ENCODE measurements around the gene RAB3C.

The RAB3C gene

GRCh38 chr5:58716713-58717112, 133.8 kb downstream of the RAB3C start:
- Histone ChIP-seq H3K9me3 (no peaks in the 10 kb centered on the region), H3K36me3 (no peaks in the 10 kb centered on the region), H3K27ac (no peak overlapping the region), H3K4me1 (ENCODE audit: control insufficient read depth in 1 of 2, insufficient read depth in 1 of 2, low read depth in 1 of 2, low read length in 1 of 2) (no peaks in the 10 kb centered on the region), H3K4me3 (ENCODE audit: low read depth in 1 of 2, low read length in 1 of 2) (no peak overlapping the region), H3K27me3 (no peaks in the 10 kb centered on the region)
- TF ChIP-seq CTCF (IDR thresholded peaks at IDR 0.05) = no peak

GRCh38 chr5:58717303-58718007, 134.6 kb downstream of the RAB3C start:
- TF ChIP-seq CTCF (IDR thresholded peaks at IDR 0.05) = no peak
- Histone ChIP-seq H3K27me3 (no peaks in the 10 kb centered on the region), H3K4me3 (ENCODE audit: low read depth in 1 of 2, low read length in 1 of 2) (no peak overlapping the region), H3K9me3 (no peaks in the 10 kb centered on the region), H3K36me3 (no peaks in the 10 kb centered on the region), H3K27ac (no peak overlapping the region), H3K4me1 (ENCODE audit: control insufficient read depth in 1 of 2, insufficient read depth in 1 of 2, low read depth in 1 of 2, low read length in 1 of 2) (no peaks in the 10 kb centered on the region)

- Histone ChIP-seq H3K4me1 (ENCODE audit: control insufficient read depth in 1 of 2, insufficient read depth in 1 of 2, low read depth in 1 of 2, low read length in 1 of 2) (no peaks in the 10 kb centered on the region), H3K4me3 (ENCODE audit: low read depth in 1 of 2, low read length in 1 of 2) (no peak overlapping the region), H3K9me3 (no peaks in the 10 kb centered on the region), H3K36me3 (no peaks in the 10 kb centered on the region), H3K27me3 (no peaks in the 10 kb centered on the region), H3K27ac (no peak overlapping the region)
- TF ChIP-seq CTCF (IDR thresholded peaks at IDR 0.05) = no peak
Observed at GRCh38 chr5:58718269-58718978, 135.5 kb downstream of the RAB3C start.

GRCh38 chr5:58722160-58722559, 139.3 kb downstream of the RAB3C start:
- Histone ChIP-seq H3K4me3 (ENCODE audit: low read depth in 1 of 2, low read length in 1 of 2) (no peak overlapping the region), H3K36me3 (no peaks in the 10 kb centered on the region), H3K27me3 (no peaks in the 10 kb centered on the region), H3K4me1 (ENCODE audit: control insufficient read depth in 1 of 2, insufficient read depth in 1 of 2, low read depth in 1 of 2, low read length in 1 of 2) (no peaks in the 10 kb centered on the region), H3K27ac (no peak overlapping the region), H3K9me3 (no peaks in the 10 kb centered on the region)
- no peak for TF ChIP-seq CTCF (IDR thresholded peaks at IDR 0.05)

GRCh38 chr5:58724992-58725391, 142.1 kb downstream of the RAB3C start:
- Histone ChIP-seq H3K4me3 (ENCODE audit: low read depth in 1 of 2, low read length in 1 of 2) (no peak overlapping the region), H3K4me1 (ENCODE audit: control insufficient read depth in 1 of 2, insufficient read depth in 1 of 2, low read depth in 1 of 2, low read length in 1 of 2) (no peaks in the 10 kb centered on the region), H3K9me3 (no peaks in the 10 kb centered on the region), H3K36me3 (no peaks in the 10 kb centered on the region), H3K27me3 (no peaks in the 10 kb centered on the region), H3K27ac (no peak overlapping the region)
- no peak for TF ChIP-seq CTCF (IDR thresholded peaks at IDR 0.05)
